ENCODE results near the gene VDR.

VDR gene

GRCh38 chr12:47878293-47878917 lies 26.4 kb downstream of the VDR start:
- Histone ChIP-seq H3K14ac (ENCODE audit: low read length in 2 of 2) (no peak overlapping the region), H3K23ac (ENCODE audit: low read length in 2 of 2) (no peak overlapping the region), H2BK120ac (ENCODE audit: low read depth, low read length) (no peak overlapping the region), H3K18ac (ENCODE audit: low read depth in 1 of 2, low read length in 2 of 2) (no peak overlapping the region), H3K4ac (ENCODE audit: low read depth in 1 of 2, low read length in 2 of 2) (no peak overlapping the region), H3K27me3 (ENCODE audit: control insufficient read depth in 1 of 2, insufficient read depth in 1 of 2, low read length in 2 of 2) (no peaks in the 10 kb centered on the region), H2BK5ac (ENCODE audit: low read depth, low read length, poor library complexity, severe bottlenecking) (no peak overlapping the region), H2BK12ac (ENCODE audit: low read length in 2 of 2) (peak overlapping the region in 1 of 2 experiments; percentile 77), H3K79me1 (replicated peaks; ENCODE audit: low read length, poor library complexity, severe bottlenecking) (no peaks in the 10 kb centered on the region), H3K27ac (ENCODE audit: low read length, poor library complexity, severe bottlenecking) (no peak overlapping the region), H3K36me3 (ENCODE audit: control insufficient read depth in 1 of 2, insufficient read depth in 2 of 2, low read depth in 1 of 2, low read length in 2 of 2) (peaks cover 4 to 53% of the 10 kb centered on the region in 2 experiments), H3K4me3 (ENCODE audit: insufficient read depth in 1 of 2, low read depth in 1 of 2, low read length in 2 of 2) (no peak overlapping the region), H3K4me1 (ENCODE audit: control insufficient read depth, insufficient read depth, low read depth, low read length) (peaks cover 22% of the 10 kb centered on the region), H2BK15ac (ENCODE audit: low read depth, poor library complexity, severe bottlenecking) (no peak overlapping the region), H4K8ac (ENCODE audit: low read length) (peak overlapping the region; percentile 29), H3K9me3 (ENCODE audit: control insufficient read depth, low read length) (no peaks in the 10 kb centered on the region), H3K4me2 (ENCODE audit: low read length, poor library complexity, severe bottlenecking) (no peak overlapping the region), H2AFZ (ENCODE audit: low read depth, low read length) (no peak overlapping the region), H2AK5ac (ENCODE audit: low read length, severe bottlenecking) (no peak overlapping the region), H4K91ac (ENCODE audit: low read length) (peak overlapping the region; percentile 25), H3K9ac (ENCODE audit: low read length) (no peak overlapping the region)
- 96% methylated on average over 7 of the region's 7 CpGs for WGBS
- no peak for DNase-seq

- Histone ChIP-seq H3K36me3 (ENCODE audit: control insufficient read depth in 1 of 2, insufficient read depth in 2 of 2, low read depth in 1 of 2, low read length in 2 of 2) (peaks cover 4 to 61% of the 10 kb centered on the region in 2 experiments), H3K4me3 (ENCODE audit: insufficient read depth in 1 of 2, low read depth in 1 of 2, low read length in 2 of 2) (no peak overlapping the region), H3K9ac (ENCODE audit: low read length) (no peak overlapping the region), H2AFZ (ENCODE audit: low read depth, low read length) (no peak overlapping the region), H2AK5ac (ENCODE audit: low read length, severe bottlenecking) (no peak overlapping the region), H3K27me3 (ENCODE audit: control insufficient read depth in 1 of 2, insufficient read depth in 1 of 2, low read length in 2 of 2) (no peaks in the 10 kb centered on the region), H3K4me1 (ENCODE audit: control insufficient read depth, insufficient read depth, low read depth, low read length) (peaks cover 13% of the 10 kb centered on the region), H2BK5ac (ENCODE audit: low read depth, low read length, poor library complexity, severe bottlenecking) (no peak overlapping the region), H2BK120ac (ENCODE audit: low read depth, low read length) (no peak overlapping the region), H3K79me1 (replicated peaks; ENCODE audit: low read length, poor library complexity, severe bottlenecking) (no peaks in the 10 kb centered on the region), H3K18ac (ENCODE audit: low read depth in 1 of 2, low read length in 2 of 2) (peak overlapping the region; percentile 34 to 71), H3K14ac (ENCODE audit: low read length in 2 of 2) (no peak overlapping the region), H3K9me3 (ENCODE audit: control insufficient read depth, low read length) (no peaks in the 10 kb centered on the region), H2BK15ac (ENCODE audit: low read depth, poor library complexity, severe bottlenecking) (no peak overlapping the region), H4K91ac (ENCODE audit: low read length) (no peak overlapping the region), H3K23ac (ENCODE audit: low read length in 2 of 2) (no peak overlapping the region), H3K4ac (ENCODE audit: low read depth in 1 of 2, low read length in 2 of 2) (no peak overlapping the region), H4K8ac (ENCODE audit: low read length) (no peak overlapping the region), H3K27ac (ENCODE audit: low read length, poor library complexity, severe bottlenecking) (no peak overlapping the region), H3K4me2 (ENCODE audit: low read length, poor library complexity, severe bottlenecking) (no peak overlapping the region), H2BK12ac (ENCODE audit: low read length in 2 of 2) (no peak overlapping the region)
- DNase-seq = no peak
- no CpG with 5 or more reads among the region's 4 CpGs for WGBS
These were observed 27.7 kb downstream of the VDR start for GRCh38 chr12:47877081-47877480.

- H3K36me3 ChIP-seq (ENCODE audit: control insufficient read depth in 1 of 2, insufficient read depth in 2 of 2, low read depth in 1 of 2, low read length in 2 of 2) = peaks cover 4 to 64% of the 10 kb centered on the region in 2 experiments
- peak overlapping the region; percentile 41 to 93 for H2BK12ac ChIP-seq (ENCODE audit: low read length in 2 of 2)
- H3K18ac ChIP-seq (ENCODE audit: low read depth in 1 of 2, low read length in 2 of 2) = peak overlapping the region; percentile 34 to 71
- no peaks in the 10 kb centered on the region for H3K9me3 ChIP-seq (ENCODE audit: control insufficient read depth, low read length)
- peak overlapping the region in 1 of 2 experiments; percentile 73 for H3K14ac ChIP-seq (ENCODE audit: low read length in 2 of 2)
- H3K4me2 ChIP-seq (ENCODE audit: low read length, poor library complexity, severe bottlenecking) = no peak overlapping the region
- no peak overlapping the region for H3K9ac ChIP-seq (ENCODE audit: low read length)
- H2BK120ac ChIP-seq (ENCODE audit: low read depth, low read length) = no peak overlapping the region
- H2BK15ac ChIP-seq (ENCODE audit: low read depth, poor library complexity, severe bottlenecking) = peak overlapping the region; percentile 55
- H3K4me1 ChIP-seq (ENCODE audit: control insufficient read depth, insufficient read depth, low read depth, low read length) = peaks cover 8% of the 10 kb centered on the region
- H2BK5ac ChIP-seq (ENCODE audit: low read depth, low read length, poor library complexity, severe bottlenecking) = no peak overlapping the region
- peak overlapping the region; percentile 12 for H4K91ac ChIP-seq (ENCODE audit: low read length)
- no peak overlapping the region for H2AK5ac ChIP-seq (ENCODE audit: low read length, severe bottlenecking)
- H3K23ac ChIP-seq (ENCODE audit: low read length in 2 of 2) = peak overlapping the region in 1 of 2 experiments; percentile 86
- H3K4ac ChIP-seq (ENCODE audit: low read depth in 1 of 2, low read length in 2 of 2) = peak overlapping the region in 1 of 2 experiments; percentile 32
- H4K8ac ChIP-seq (ENCODE audit: low read length) = peak overlapping the region; percentile 33
- H3K4me3 ChIP-seq (ENCODE audit: insufficient read depth in 1 of 2, low read depth in 1 of 2, low read length in 2 of 2) = no peak overlapping the region
- H2AFZ ChIP-seq (ENCODE audit: low read depth, low read length) = no peak overlapping the region
- no peak for DNase-seq
- no peaks in the 10 kb centered on the region for H3K27me3 ChIP-seq (ENCODE audit: control insufficient read depth in 1 of 2, insufficient read depth in 1 of 2, low read length in 2 of 2)
- no peaks in the 10 kb centered on the region for H3K79me1 ChIP-seq (replicated peaks; ENCODE audit: low read length, poor library complexity, severe bottlenecking)
- H3K27ac ChIP-seq (ENCODE audit: low read length, poor library complexity, severe bottlenecking) = no peak overlapping the region
These were observed 28.3 kb downstream of the VDR start for GRCh38 chr12:47876440-47876960.

GRCh38 chr12:47875746-47876439 lies 28.9 kb downstream of the VDR start:
- H4K8ac ChIP-seq (ENCODE audit: low read length) = no peak overlapping the region
- no peak overlapping the region for H3K23ac ChIP-seq (ENCODE audit: low read length in 2 of 2)
- peak overlapping the region in 1 of 2 experiments; percentile 73 for H3K14ac ChIP-seq (ENCODE audit: low read length in 2 of 2)
- no peaks in the 10 kb centered on the region for H3K79me1 ChIP-seq (replicated peaks; ENCODE audit: low read length, poor library complexity, severe bottlenecking)
- H2BK5ac ChIP-seq (ENCODE audit: low read depth, low read length, poor library complexity, severe bottlenecking) = no peak overlapping the region
- H2AK5ac ChIP-seq (ENCODE audit: low read length, severe bottlenecking) = no peak overlapping the region
- peak overlapping the region; percentile 41 to 93 for H2BK12ac ChIP-seq (ENCODE audit: low read length in 2 of 2)
- no peak overlapping the region for H3K4ac ChIP-seq (ENCODE audit: low read depth in 1 of 2, low read length in 2 of 2)
- H3K18ac ChIP-seq (ENCODE audit: low read depth in 1 of 2, low read length in 2 of 2) = peak overlapping the region in 1 of 2 experiments; percentile 71
- no peaks in the 10 kb centered on the region for H3K9me3 ChIP-seq (ENCODE audit: control insufficient read depth, low read length)
- peaks cover 8% of the 10 kb centered on the region for H3K4me1 ChIP-seq (ENCODE audit: control insufficient read depth, insufficient read depth, low read depth, low read length)
- H2BK15ac ChIP-seq (ENCODE audit: low read depth, poor library complexity, severe bottlenecking) = peak overlapping the region; percentile 55
- peaks cover 4 to 64% of the 10 kb centered on the region in 2 experiments for H3K36me3 ChIP-seq (ENCODE audit: control insufficient read depth in 1 of 2, insufficient read depth in 2 of 2, low read depth in 1 of 2, low read length in 2 of 2)
- no peak overlapping the region for H3K27ac ChIP-seq (ENCODE audit: low read length, poor library complexity, severe bottlenecking)
- H2BK120ac ChIP-seq (ENCODE audit: low read depth, low read length) = no peak overlapping the region
- no peak overlapping the region for H2AFZ ChIP-seq (ENCODE audit: low read depth, low read length)
- H3K4me2 ChIP-seq (ENCODE audit: low read length, poor library complexity, severe bottlenecking) = no peak overlapping the region
- H4K91ac ChIP-seq (ENCODE audit: low read length) = no peak overlapping the region
- H3K9ac ChIP-seq (ENCODE audit: low read length) = no peak overlapping the region
- no peak for DNase-seq
- H3K4me3 ChIP-seq (ENCODE audit: insufficient read depth in 1 of 2, low read depth in 1 of 2, low read length in 2 of 2) = no peak overlapping the region
- no peaks in the 10 kb centered on the region for H3K27me3 ChIP-seq (ENCODE audit: control insufficient read depth in 1 of 2, insufficient read depth in 1 of 2, low read length in 2 of 2)
- WGBS = 96% methylated on average over 2 of the region's 2 CpGs
